ENCODE data around the gene VANGL2. TPM values are rescaled to one million over a fixed set of nuclear protein-coding genes. Genes with fewer than 3 reads are reported as not detected.

Gene VANGL2
- total RNA-seq, 1 donor from 2014 or later = 59.5 TPM

DNA sequence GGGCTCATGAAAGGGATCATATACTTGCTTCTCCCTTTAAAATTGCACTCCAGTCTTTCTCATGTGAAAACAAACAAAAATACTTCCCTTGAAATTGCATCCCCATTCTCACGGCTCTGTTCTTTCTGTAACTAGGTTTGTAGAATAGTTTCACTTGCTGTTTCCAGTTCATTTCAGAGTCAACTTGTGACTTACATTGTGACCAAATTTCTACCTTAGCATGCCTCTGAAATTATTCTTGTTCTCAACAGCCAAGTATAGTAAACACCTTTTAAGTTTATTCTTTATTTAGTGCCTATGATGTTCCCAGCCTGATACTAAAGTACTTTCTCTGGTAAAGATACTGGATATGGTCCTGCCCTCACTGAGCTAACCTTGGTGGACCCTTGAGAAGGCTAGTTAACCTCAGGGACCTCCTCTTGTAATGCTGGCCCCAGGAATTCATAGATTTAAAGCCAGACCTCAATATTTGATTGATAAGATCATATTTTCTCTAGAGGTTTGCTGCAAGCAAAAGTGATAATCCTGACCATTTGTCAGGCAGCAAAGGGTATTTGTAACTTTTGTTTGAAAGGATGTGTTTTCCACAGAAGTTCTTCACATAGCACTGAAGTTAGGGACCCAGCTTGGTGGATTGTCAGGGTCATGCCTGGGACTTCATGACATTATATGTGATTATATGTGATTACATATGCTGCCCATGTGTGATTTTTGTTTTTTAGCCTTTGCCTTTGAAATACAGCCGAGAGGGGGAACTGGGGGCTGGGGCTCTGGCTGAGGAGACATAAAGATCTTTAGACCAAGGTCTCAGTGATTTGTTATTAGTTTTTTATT, 29.6 kb downstream of the VANGL2 start:
- Mint-ChIP-seq H3K27ac (peak overlapping the region; percentile 10), H3K4me3 (no peak overlapping the region), H3K9me3 (peaks cover 7% of the 10 kb centered on the region), H3K36me3 (peaks cover 13% of the 10 kb centered on the region), H3K27me3 (ENCODE audit: low read depth) (peaks cover 1% of the 10 kb centered on the region), H3K4me1 (peaks cover 7% of the 10 kb centered on the region)
- TF ChIP-seq, protein P1, sequence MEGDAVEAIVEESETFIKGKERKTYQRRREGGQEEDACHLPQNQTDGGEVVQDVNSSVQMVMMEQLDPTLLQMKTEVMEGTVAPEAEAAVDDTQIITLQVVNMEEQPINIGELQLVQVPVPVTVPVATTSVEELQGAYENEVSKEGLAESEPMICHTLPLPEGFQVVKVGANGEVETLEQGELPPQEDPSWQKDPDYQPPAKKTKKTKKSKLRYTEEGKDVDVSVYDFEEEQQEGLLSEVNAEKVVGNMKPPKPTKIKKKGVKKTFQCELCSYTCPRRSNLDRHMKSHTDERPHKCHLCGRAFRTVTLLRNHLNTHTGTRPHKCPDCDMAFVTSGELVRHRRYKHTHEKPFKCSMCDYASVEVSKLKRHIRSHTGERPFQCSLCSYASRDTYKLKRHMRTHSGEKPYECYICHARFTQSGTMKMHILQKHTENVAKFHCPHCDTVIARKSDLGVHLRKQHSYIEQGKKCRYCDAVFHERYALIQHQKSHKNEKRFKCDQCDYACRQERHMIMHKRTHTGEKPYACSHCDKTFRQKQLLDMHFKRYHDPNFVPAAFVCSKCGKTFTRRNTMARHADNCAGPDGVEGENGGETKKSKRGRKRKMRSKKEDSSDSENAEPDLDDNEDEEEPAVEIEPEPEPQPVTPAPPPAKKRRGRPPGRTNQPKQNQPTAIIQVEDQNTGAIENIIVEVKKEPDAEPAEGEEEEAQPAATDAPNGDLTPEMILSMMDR (IDR thresholded peaks at IDR 0.05; ENCODE audit: unreplicated experiment) = no peak
- no peak for DNase-seq (ENCODE audit: low spot score in 2 of 2, unreplicated experiment in 2 of 2)

DNA sequence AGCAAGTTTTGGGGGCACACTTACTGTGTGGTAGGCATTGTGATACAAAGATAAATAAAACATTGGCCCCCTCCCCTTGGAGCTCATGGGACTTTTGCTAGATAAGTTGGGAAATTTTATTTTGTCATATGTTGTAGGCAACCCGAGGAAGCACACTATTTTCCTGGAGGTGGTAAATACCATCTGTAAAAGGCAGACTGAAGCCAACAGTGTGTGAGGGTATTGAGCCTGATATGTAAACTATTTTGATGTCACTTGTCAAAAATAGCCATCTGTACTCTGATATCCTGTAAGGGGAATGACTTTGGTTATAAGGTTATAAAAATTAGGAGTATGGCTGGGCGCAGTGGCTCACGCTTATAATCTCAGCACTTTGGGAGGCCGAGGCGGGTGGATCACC, 30.6 kb downstream of the VANGL2 start:
- H3K4me1 Mint-ChIP-seq = peaks cover 7% of the 10 kb centered on the region
- peaks cover 3% of the 10 kb centered on the region for H3K27me3 Mint-ChIP-seq (ENCODE audit: low read depth)
- DNase-seq (ENCODE audit: low spot score in 2 of 2, unreplicated experiment in 2 of 2) = no peak
- H3K4me3 Mint-ChIP-seq = no peak overlapping the region
- no peak overlapping the region for H3K27ac Mint-ChIP-seq
- TF ChIP-seq, protein P1 (IDR thresholded peaks at IDR 0.05; ENCODE audit: unreplicated experiment) = no peak
- peaks cover 8% of the 10 kb centered on the region for H3K9me3 Mint-ChIP-seq
- peaks cover 7% of the 10 kb centered on the region for H3K36me3 Mint-ChIP-seq

GRCh38 chr1:160431571-160431970, 31.2 kb downstream of the VANGL2 start:
- peaks cover 7% of the 10 kb centered on the region for H3K4me1 Mint-ChIP-seq
- peaks cover 3% of the 10 kb centered on the region for H3K27me3 Mint-ChIP-seq (ENCODE audit: low read depth)
- no peak overlapping the region for H3K27ac Mint-ChIP-seq
- H3K4me3 Mint-ChIP-seq = no peak overlapping the region
- DNase-seq (ENCODE audit: low spot score in 2 of 2, unreplicated experiment in 2 of 2) = no peak
- TF ChIP-seq, protein P1 (IDR thresholded peaks at IDR 0.05; ENCODE audit: unreplicated experiment) = no peak
- H3K36me3 Mint-ChIP-seq = peaks cover 3% of the 10 kb centered on the region
- H3K9me3 Mint-ChIP-seq = peaks cover 8% of the 10 kb centered on the region

DNA sequence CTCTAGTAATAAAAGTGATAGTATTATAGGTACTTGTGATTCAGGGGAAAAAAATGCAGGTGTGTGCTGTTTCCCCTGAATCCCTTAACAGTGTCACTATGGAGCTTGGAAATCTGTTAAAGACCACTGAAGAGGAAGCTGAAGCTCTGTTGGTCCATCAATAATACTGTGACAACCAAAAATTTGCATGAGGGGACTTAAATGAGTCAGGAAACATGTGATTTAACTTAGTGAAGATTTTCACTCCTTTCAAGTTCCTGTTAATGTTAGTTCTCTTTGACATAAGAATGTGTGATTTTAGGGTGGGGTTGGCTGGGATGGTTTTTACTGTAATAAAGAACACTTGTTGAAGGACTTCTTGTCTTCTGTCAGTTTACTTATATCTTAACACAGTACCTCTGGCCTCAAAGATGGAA, 32.0 kb downstream of the VANGL2 start:
- Mint-ChIP-seq H3K9me3 (peaks cover 8% of the 10 kb centered on the region), H3K27me3 (ENCODE audit: low read depth) (peaks cover 3% of the 10 kb centered on the region), H3K36me3 (no peaks in the 10 kb centered on the region), H3K27ac (no peak overlapping the region), H3K4me1 (peaks cover 7% of the 10 kb centered on the region), H3K4me3 (no peak overlapping the region)
- no peak for DNase-seq (ENCODE audit: low spot score in 2 of 2, unreplicated experiment in 2 of 2)
- TF ChIP-seq, protein P1 (IDR thresholded peaks at IDR 0.05; ENCODE audit: unreplicated experiment) = no peak

GRCh38 chr1:160436966-160437365, 36.6 kb downstream of the VANGL2 start:
- peaks cover 3% of the 10 kb centered on the region for H3K27me3 Mint-ChIP-seq (ENCODE audit: low read depth)
- no peak for DNase-seq (ENCODE audit: low spot score in 2 of 2, unreplicated experiment in 2 of 2)

More at GRCh38 chr1:160436966-160437365, 36.6 kb downstream of the VANGL2 start:
- Mint-ChIP-seq H3K4me3 (no peak overlapping the region), H3K36me3 (no peaks in the 10 kb centered on the region), H3K9me3 (peaks cover 8% of the 10 kb centered on the region), H3K27ac (no peak overlapping the region), H3K4me1 (no peaks in the 10 kb centered on the region)
- TF ChIP-seq, protein P1 (IDR thresholded peaks at IDR 0.05; ENCODE audit: unreplicated experiment) = no peak
